Stimulated activated CD8-positive, alpha-beta memory T cell treated with anti-CD3 and anti-CD28 coated beads, Interleukin-15, amount 100 ng/mL, for 24 hours (primary cell): ENCODE data around the gene ING5.
"Not testable (repeated sequence)": the region's sequence is repeated elsewhere in the genome, so short reads cannot be mapped to it uniquely, and the experiment has no call there.

Experiments
- DNase-seq: peaks from one replicate; pipeline ENCODE4 v3.0.0-alpha.2; 2020; ENCODE audit warnings: low read depth

ING5 gene

DNA sequence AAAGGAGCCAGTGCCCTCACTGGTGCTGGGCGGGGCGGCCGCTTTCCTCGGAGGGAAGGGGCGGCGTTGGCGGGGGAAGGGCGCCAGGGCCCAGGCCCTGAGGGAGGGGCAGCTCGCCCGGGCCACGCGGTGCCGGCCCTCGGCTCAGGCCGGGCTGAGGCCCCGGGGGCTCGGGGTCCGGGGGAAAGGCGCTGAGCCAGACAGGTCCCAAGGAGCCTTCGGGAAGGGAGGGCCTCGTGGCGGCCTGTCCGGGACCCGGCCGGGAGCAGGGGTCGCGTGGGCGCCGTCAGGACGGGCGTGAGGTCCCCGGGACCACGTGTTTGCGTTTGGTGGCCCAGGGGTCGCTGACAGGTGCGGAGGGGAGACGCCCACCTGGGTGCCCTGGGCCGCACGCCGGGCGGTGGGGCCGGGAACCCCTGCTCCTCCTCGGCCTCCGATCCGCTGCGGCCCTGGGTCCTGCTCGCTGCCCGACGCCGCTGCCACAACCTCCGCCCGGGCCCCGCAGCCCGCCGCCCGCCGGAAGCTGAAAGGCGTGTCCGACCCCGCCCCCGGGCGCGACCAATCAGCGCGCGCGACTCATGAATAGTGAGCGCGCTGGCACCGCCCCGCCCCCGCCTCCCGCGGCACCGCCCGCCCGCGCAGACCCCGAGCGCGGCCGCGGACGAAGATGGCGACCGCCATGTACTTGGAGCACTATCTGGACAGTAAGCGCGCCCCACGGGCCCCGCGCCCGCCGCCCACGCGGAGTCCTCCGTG is at the start of gene ING5:
ING5 (plus strand) TSS at position 641 of the 756 bp plus-strand sequence; CDS start at position 668, 27 bp downstream.
- DNase-seq = peak; percentile 97

DNA sequence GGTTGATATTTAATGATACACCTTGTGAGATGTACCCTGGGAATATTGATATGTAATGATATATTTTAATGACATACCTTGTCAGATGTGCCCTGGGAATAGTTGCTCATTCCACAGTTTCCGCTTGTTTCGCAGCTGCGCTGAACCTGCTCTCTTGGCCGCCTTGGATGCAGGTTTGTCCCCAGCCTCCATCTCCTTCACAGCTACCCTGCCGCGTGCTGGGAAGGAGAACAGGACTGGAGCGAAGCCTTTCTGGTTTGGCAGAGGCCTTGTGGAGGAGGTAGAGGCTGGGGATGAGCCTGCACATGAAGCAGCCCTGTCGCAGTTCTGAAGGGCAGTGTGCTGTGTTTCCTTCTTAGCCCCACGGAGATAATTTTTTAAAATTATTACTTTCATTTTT is 49.7 kb upstream of the ING5 start:
- no peak for DNase-seq

DNA sequence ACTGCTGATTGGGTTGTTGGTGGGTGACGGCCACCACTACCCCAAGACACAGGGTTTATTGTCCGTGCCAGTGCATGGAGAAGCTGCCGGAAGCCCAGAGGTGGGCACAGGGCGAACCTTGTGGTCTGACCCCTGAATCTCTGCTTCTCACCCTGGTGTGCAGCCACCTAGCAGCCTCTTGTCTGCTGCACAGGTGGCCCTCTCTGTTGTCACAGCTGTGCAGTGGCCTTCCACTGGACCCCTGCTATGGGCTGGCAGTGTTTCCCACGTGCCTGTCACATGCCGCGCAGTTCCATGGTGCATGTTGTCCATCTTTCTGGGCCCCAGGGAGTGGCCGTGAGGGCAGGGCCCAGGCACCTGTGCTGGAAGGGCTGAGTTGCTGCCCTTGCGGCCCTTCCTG is 49.1 kb upstream of the ING5 start:
- no peak for DNase-seq

DNA sequence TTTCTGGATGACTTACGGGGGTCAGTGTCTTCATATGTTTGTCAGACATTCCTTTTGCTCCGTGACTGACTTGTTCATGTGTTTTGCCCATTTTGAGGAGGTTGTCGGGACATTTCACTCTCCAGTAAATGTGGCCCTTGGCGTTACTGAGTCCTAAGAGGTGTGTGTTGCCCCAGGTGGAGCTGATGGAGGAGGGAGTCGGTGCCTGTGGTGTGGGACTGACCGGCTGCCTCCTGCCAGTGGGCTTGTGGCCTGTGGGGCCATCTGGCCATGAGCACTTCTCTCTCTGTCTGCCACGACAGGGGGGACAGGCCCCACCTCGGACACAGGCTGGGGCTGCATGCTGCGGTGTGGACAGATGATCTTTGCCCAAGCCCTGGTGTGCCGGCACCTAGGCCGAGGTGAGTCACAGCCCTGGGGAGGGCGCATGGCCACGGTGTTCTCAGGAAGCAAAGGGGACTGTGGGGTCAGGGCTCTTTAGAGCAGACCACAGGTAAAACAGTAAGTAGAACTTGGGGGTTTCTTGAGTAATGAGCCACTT is 48.6 kb upstream of the ING5 start:
- DNase-seq = no peak

DNA sequence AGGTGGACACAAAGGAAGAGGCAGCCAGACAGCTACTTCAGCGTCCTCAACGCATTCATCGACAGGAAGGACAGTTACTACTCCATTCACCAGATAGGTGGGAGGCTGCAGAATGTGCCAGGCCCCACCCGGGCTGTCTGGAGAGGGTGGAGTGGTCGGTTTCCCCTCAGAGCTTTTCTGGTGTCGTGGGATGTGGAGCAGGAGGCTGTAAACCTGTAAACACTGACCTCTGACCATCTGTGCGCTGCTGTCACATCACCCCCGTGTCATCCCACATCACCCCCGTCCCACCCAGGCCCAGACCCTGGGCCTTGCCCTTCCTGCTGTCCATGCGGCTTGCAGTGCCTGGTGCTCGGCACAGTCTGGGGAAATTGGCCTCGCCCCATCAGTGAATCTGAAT is 47.3 kb upstream of the ING5 start:
- no peak for DNase-seq

DNA sequence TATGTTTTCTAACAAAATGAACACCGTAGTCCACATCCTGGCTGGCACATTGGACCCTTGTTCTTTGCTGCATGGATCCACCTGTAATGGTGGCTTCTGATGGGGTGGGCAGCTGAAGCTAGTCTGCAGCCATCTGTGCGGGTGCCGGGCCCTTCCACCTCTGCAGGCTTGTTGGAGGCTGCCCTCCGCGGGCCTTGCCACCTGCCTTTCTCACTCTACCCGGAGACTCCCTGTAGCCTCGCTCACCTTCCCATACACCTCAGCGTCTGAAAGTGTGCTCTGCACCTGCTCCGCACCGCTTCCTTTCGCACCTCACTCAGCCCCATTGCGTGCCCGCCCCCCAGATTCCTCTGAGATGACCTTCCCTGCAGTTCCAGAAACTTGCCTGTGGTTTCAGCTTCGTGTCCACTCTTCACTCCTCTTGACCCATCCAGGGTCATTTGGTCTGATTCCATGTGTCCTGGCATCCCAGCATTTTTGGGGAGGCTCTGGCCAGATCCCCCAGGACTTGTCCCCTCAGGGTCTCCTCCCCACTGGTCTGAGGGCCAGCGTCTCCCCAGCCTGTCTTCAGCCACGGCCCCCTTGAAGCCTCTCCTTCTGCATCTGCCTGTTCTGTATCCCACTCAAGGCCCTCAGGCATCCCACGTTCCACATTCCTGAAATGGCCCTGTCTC is 46.2 kb upstream of the ING5 start:
- DNase-seq = no peak

DNA sequence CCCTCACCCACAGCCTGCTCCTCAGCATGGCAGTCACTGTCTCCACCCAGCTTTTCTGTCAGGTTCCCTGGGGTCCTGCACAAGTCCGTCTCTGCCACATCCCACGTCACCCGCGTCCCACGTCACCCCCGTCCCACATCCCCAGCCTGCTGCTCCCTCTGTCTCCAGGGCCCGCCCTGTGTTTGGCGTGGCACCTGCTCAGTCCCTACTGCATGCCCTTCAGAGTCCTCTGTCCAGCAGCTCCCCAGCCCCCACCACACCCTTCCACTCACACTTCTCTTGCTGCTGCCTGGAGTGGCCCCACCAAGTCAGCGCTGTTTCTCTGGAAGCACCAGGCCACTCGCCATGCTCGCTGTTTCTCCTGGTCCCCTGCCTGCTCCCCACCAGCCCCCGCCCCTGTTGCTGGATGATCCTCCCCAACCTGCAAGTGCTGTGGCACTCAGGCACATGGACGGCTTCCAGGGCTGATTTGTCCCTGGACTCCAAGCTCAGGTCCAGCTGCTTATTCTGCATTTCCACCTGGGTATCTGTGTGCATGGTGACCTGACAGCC is 45.6 kb upstream of the ING5 start:
- DNase-seq = no peak

DNA sequence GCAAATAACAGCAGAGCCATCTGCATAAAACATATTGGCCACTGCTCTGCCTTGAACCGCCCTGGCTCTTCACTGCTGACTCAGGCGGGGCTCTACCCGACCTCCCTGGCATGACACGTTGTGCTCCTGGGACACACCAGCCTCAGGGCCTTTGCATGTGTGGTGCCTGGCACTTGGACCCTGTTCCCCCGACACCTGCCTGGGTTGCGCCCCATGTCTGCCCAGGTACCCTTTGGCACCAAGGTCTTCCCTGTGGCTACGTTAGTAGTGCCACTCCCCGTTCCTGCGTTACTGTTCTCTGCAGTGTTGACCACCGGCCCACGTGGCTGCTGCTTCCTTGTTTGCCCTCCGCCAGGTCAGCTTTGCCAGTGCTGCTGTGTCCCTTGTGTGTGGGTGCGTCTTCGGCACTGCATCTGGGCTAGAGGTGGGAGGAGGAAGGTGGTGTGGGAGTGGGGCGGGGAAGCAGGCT is 44.0 kb upstream of the ING5 start:
- DNase-seq = no peak

DNA sequence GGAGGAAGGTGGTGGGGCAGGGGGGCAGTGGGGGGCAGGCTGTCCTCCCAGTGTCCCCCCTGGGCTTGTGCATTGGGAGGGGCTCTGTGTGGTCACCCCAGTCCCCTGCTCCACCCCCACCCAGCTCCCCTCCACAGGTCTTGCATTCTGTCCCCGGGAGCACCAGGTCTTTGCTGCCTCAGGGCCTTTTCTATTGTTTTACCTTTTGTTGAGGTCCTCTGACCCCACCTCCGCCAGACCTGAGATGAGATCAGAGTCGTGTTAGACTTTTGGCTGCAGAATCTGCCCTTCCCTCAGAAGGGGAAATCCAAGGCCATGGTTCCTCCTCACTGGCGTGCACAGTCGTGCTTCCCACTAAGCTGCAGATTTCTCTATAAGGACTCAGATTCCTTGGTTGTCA is 43.5 kb upstream of the ING5 start:
- DNase-seq = no peak

DNA sequence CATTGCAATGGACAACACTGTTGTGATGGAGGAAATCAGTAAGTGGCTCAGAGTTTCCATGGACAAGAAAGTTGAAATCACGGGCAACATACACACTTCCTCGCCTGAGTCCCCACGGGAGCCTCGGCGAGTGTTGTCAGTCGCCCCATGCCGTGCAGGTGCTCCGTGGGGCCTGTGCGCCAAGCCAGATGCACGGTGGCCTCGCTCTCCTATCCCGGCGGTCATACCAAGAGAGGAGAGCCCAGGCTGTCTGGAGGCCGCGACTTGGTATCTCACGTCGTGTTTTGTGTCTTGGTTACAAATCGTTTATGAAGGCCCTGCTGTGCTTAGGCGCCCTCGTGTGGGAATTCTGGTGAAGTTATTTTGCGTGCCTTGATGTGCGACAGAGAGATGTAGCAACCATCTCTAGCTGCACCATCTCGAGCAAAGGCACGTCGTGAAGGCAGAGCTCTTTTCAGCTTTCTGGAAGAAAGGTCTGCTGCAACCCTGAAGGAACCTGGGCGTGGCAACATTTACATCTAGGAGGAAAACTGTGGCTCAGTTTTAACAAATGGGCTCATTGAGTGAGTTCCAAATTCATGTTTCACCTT is 42.6 kb upstream of the ING5 start:
- DNase-seq = no peak

DNA sequence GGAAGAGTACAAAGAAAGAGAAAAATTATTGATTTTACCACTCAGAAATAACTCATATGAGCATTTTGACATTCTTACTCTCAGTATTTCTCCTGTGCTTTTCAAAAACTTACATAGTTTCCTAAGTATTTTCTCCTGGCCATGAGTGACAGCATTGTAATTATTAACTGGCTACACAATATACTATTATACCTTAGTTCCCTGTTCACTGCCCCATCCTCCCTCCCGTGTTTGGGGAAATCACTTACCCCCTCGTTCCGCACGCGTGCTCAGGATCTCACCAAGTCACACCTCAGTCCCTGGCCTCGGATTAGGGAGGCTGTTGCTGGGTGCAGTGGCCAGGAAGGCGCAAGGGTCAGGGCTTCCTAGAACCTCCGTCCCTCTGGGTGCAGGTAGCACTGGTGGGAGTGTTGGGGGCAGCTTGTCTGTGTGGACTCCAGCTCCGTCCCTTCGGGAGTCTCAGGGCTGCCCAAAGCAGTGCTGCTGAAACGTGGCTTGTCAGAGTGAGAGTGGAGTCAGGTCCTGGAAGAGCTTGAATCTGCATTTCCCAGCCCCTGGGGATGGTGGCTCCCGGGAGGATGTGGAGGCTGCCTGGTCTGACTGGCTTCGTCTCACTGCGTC is 41.1 kb upstream of the ING5 start:
- DNase-seq = no peak

DNA sequence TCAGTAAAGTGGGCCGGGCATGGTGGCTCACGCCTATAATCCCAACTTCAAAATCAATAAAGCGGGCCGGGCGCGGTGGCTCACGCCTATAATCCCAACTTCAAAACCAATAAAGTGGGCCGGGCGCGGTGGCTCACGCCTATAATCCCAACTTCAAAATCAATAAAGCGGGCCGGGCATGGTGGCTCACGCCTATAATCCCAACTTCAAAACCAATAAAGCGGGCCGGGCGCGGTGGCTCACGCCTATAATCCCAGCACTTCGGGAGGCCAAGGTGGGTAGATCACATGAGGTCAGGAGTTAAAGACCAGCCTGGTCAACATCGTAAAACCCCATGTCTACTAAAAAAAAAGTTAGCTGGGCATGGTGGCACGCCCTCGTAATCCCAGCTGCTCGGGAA is 39.1 kb upstream of the ING5 start:
- DNase-seq = not testable (repeated sequence)

DNA sequence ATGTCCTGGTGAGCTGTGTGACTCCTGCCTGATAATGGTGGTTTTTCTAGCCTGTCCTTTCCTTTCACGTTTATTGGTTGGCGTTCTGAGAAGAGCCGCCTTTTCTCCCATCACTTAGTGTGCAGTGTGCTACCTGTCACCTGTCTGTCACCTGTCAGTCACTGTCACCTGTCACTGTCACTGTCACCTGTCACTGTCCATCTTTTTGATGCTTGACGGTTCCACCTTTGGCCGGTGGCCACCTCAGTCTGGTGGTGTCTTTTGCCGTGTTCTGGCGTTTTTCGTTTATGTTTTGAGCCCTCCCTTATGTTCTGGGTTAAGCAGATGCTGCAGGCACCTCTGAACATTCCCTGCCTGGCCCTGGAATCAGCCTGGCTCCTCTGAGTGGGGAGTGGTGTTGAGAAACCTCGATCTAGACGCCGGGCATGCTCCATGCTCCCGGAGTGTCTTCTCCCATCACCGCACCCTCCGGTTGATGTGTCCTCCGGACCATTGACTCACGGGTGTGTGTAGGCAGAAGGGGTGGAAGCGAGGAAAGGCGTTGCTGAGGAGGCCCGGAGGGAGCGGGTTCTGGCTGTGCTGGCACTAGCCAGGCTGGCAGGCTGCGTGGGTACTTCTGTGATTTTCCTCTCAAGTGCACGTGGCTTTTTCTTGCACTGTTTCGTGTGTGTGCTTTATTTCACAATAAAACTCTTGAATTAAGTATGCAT is 36.0 kb upstream of the ING5 start:
- DNase-seq = no peak

DNA sequence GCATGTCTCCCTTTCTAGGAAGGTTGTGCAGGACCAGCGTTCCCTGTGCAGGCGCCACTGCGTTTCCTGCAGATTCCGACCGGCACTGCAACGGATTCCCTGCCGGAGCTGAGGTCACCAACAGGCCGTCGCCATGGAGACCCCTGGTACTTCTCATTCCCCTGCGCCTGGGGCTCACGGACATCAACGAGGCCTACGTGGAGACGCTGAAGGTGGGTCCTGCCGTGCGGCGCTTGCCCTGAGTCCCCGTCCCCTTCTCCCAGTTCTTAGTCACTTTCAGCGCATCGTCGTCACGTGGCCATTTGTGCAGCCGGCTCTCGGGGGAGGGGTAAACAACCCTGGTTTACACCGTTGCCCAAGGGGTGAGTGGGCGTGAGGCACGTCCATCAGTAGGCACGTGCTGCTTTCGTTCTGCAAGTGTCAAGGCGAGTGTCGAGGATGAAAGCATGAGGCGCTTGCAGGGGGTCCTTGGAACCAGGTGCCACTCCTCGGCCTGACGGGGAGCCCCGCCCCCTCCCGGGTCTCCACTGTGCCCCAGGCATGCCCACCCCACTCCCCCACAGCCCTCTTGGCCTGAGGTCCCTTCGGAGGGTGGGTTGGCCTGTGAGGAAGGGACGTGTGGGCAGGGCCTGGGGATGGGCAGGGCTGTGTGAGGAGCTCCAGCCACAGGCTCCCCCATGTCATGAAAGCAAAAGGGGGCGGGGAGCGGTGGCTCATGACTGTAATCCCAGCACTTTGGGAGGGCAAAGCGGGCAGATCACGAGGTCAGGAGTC is 35.0 kb upstream of the ING5 start:
- DNase-seq = no peak

DNA sequence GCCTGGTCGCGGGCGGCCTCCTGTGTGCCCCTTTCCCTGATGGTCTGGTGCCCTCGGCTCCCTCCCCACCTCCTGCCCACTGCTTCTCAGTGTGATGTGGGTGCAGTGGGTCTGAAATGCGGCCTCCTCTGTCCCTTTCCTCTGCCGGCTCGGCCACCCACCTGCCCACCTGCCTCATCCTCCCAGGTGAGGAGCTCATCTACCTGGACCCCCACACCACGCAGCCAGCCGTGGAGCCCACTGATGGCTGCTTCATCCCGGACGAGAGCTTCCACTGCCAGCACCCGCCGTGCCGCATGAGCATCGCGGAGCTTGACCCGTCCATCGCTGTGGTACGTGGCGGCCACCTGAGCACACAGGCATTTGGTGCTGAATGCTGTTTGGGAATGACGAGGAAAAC is 33.5 kb upstream of the ING5 start:
- no peak for DNase-seq

DNA sequence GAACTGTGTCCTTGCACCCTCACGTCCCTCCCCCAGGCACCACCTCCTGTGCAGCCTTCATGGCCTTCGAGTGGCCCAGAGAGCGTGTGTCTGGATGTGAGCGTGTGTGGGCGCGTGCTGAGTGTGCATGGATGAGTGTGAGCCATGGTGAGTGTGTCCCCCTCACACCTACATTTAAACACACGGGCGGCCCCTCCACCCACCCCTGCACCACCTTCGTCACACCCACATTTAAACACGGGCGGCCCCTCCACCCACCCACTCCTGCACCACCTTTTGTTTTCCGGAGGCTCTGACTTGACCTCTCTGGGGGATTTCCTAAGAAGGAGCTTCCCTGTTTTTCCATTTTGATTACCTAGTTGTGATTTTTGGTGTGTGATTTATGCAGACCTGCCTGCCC is 33.0 kb upstream of the ING5 start:
- no peak for DNase-seq

DNA sequence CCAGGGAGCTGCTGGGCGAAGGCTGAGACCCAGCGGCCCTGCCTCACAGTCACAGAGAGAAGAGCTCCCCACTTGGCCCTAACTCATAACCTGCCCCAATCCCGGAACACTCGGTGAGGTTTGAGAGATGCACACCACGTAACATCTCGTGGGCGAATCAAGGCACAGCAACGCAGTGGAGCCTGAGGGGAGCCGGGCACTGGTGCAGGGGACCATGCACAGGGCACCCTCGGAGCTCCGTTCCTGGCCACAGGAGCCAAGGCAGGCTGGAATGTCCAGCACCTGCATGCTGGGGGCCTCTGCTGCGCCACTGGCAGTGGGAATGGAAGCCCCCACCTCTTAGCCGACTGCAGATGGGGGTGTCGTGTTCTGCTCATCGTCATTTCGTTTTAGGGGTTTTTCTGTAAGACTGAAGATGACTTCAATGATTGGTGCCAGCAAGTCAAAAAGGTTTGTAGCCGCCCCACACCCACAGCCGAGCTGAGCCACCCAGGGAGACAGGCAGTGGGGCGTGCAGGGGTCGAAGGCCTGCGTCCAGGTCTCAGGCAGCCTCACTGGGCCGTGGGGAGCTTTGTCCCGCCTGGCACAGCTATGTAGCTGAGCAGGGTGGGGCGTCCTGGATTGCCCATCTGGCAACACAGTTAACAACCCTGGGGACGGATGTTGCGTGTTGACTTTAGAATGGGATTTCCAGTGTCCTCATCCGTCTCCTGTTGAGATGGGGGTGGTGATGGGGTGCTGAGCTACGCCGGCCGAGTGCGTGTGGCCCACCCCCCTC is 31.3 kb upstream of the ING5 start:
- no peak for DNase-seq

DNA sequence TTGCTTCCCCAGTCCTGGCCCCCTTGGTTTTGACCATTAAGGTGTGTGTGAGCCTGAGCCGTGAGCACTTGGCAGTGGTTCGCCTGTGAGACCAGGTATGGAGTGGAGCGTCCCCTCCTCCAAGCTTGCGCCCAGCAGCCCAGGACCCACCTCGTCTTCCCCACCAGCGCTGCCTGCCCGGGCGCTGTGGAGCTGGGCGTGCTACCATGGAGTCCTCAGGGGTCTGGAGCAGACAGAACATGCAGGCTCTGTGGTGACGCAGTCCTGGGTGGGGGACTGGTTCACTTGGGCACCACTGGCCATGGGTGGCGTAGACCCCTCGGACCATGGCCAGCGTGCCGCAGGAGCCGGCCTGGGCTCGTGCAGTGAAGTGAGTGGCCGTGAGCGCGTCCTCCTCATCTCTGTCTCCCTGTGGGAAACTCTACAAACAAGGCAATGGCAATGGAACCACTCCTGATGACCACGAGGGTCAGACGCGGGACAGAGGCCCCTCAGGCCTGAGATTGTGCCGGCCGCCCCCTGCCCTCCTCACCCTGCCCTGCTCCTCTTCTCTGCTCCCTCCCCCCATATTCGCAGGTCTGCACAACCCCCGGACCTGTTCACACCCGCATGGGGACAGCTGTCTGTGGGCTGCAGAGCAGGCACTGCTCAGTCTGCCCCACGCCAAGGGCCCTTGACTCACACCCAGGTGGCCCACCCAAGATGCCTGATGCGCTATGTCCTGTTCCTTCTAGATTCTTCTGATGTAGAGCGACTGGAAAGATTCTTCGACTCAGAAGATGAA is 30.2 kb upstream of the ING5 start:
- DNase-seq = no peak
